ENCODE data around the gene TMEM208. TPM values are rescaled to one million over a fixed set of nuclear protein-coding genes. Genes with fewer than 3 reads are reported as not detected.
A peak's percentile ranks its signal among the peaks of the same experiment; 100 is the strongest.

Gene TMEM208
- total RNA-seq, 1 experiment from 2014 or later, result 38.7 TPM

GRCh38 chr16:67187175-67187890, 39.6 kb upstream of the TMEM208 start:
- peaks cover 6% of the 10 kb centered on the region for H3K36me3 ChIP-seq
- peaks cover 55% of the 10 kb centered on the region for H3K4me1 ChIP-seq (replicated peaks)
- peaks cover 3% of the 10 kb centered on the region; the same call in 1 of the 2 replicates for H3K9me3 ChIP-seq (replicated peaks)
- DNase-seq (ENCODE audit: low read depth in 1 of 2, low spot score in 2 of 2), result no peak
- no peaks in the 10 kb centered on the region for H3K27me3 ChIP-seq (replicated peaks)
- no peak overlapping the region for H3K4me3 ChIP-seq
- no peak overlapping the region for H3K27ac ChIP-seq

GRCh38 chr16:67188323-67188722, 38.6 kb upstream of the TMEM208 start:
- Histone ChIP-seq H3K36me3 (peaks cover 16% of the 10 kb centered on the region), H3K4me1 (replicated peaks) (peaks cover 55% of the 10 kb centered on the region), H3K9me3 (replicated peaks) (peaks cover 5% of the 10 kb centered on the region), H3K27me3 (replicated peaks) (no peaks in the 10 kb centered on the region), H3K4me3 (no peak overlapping the region), H3K27ac (no peak overlapping the region)
- DNase-seq (ENCODE audit: low read depth in 1 of 2, low spot score in 2 of 2), result no peak

GRCh38 chr16:67188798-67189197, 38.1 kb upstream of the TMEM208 start:
- H3K9me3 ChIP-seq (replicated peaks), result peaks cover 5% of the 10 kb centered on the region
- H3K27ac ChIP-seq, result no peak overlapping the region
- DNase-seq (ENCODE audit: low read depth in 1 of 2, low spot score in 2 of 2), result no peak
- peaks cover 60% of the 10 kb centered on the region for H3K4me1 ChIP-seq (replicated peaks)
- peaks cover 18% of the 10 kb centered on the region for H3K36me3 ChIP-seq
- H3K27me3 ChIP-seq (replicated peaks), result no peaks in the 10 kb centered on the region
- H3K4me3 ChIP-seq, result no peak overlapping the region

GRCh38 chr16:67190041-67190440, 36.9 kb upstream of the TMEM208 start, which contains the start of gene EXOC3L1:
EXOC3L1 (minus strand) TSS chr16:67190136; CDS start chr16:67189676, 460 bp downstream.
- no peak within 1 kb of the TSS for H3K4me3 ChIP-seq
- no peaks in the 10 kb centered on the region for H3K27me3 ChIP-seq (replicated peaks)
- no peak within 1 kb of the TSS for H3K27ac ChIP-seq
- peaks cover 30% of the 10 kb centered on the region for H3K36me3 ChIP-seq
- DNase-seq (ENCODE audit: low read depth in 1 of 2, low spot score in 2 of 2), result no peak
- peaks cover 5% of the 10 kb centered on the region for H3K9me3 ChIP-seq (replicated peaks)
- H3K4me1 ChIP-seq (replicated peaks), result peaks cover 49% of the 10 kb centered on the region

- no peaks in the 10 kb centered on the region for H3K27me3 ChIP-seq (replicated peaks)
- H3K9me3 ChIP-seq (replicated peaks), result peaks cover 5% of the 10 kb centered on the region
- H3K4me1 ChIP-seq (replicated peaks), result peaks cover 42% of the 10 kb centered on the region
- peaks cover 37% of the 10 kb centered on the region for H3K36me3 ChIP-seq
- no peak overlapping the region for H3K4me3 ChIP-seq
- H3K27ac ChIP-seq, result no peak overlapping the region
- peak in 1 of 2 experiments; percentile 29 for DNase-seq (ENCODE audit: low read depth in 1 of 2, low spot score in 2 of 2)
Observed at GRCh38 chr16:67190448-67191399, 36.2 kb upstream of the TMEM208 start.

GRCh38 chr16:67191411-67191994, 35.4 kb upstream of the TMEM208 start:
- H3K27ac ChIP-seq, result no peak overlapping the region

GRCh38 chr16:67191995-67192681, 34.8 kb upstream of the TMEM208 start, which contains the start of gene E2F4:
E2F4 (plus strand) TSS chr16:67192155; CDS start chr16:67192228, 73 bp downstream.
- peaks cover 5% of the 10 kb centered on the region for H3K9me3 ChIP-seq (replicated peaks)
- peak; percentile 78 to 91 for DNase-seq (ENCODE audit: low read depth in 1 of 2, low spot score in 2 of 2)
- peak within 1 kb of the TSS; percentile 52 for H3K27ac ChIP-seq
- peak within 1 kb of the TSS; percentile 93 for H3K4me3 ChIP-seq
- peaks cover 51% of the 10 kb centered on the region for H3K36me3 ChIP-seq
- peaks cover 28% of the 10 kb centered on the region for H3K4me1 ChIP-seq (replicated peaks)
- no peaks in the 10 kb centered on the region for H3K27me3 ChIP-seq (replicated peaks)

More at GRCh38 chr16:67191411-67191994, 35.4 kb upstream of the TMEM208 start:
- Histone ChIP-seq H3K36me3 (peaks cover 45% of the 10 kb centered on the region), H3K27me3 (replicated peaks) (no peaks in the 10 kb centered on the region), H3K4me1 (replicated peaks) (peaks cover 34% of the 10 kb centered on the region), H3K4me3 (peak overlapping the region; percentile 93), H3K9me3 (replicated peaks) (peaks cover 5% of the 10 kb centered on the region)
- no peak for DNase-seq (ENCODE audit: low read depth in 1 of 2, low spot score in 2 of 2)

GRCh38 chr16:67192781-67193361, 34.1 kb upstream of the TMEM208 start:
- Histone ChIP-seq H3K27ac (peak overlapping the region; percentile 52), H3K9me3 (replicated peaks) (peaks cover 5% of the 10 kb centered on the region), H3K4me1 (replicated peaks) (peaks cover 27% of the 10 kb centered on the region), H3K4me3 (peak overlapping the region; percentile 93), H3K36me3 (peaks cover 59% of the 10 kb centered on the region), H3K27me3 (replicated peaks) (no peaks in the 10 kb centered on the region)
- DNase-seq (ENCODE audit: low read depth in 1 of 2, low spot score in 2 of 2), result no peak

- Histone ChIP-seq H3K4me1 (replicated peaks) (peaks cover 27% of the 10 kb centered on the region), H3K27ac (no peak overlapping the region), H3K36me3 (peaks cover 65% of the 10 kb centered on the region), H3K9me3 (replicated peaks) (peaks cover 5% of the 10 kb centered on the region), H3K27me3 (replicated peaks) (no peaks in the 10 kb centered on the region), H3K4me3 (peak overlapping the region; percentile 93)
- DNase-seq (ENCODE audit: low read depth in 1 of 2, low spot score in 2 of 2), result no peak
Observed at GRCh38 chr16:67193536-67193935, 33.4 kb upstream of the TMEM208 start.

GRCh38 chr16:67194260-67194659, 32.7 kb upstream of the TMEM208 start:
- H3K27me3 ChIP-seq (replicated peaks), result no peaks in the 10 kb centered on the region
- no peak for DNase-seq (ENCODE audit: low read depth in 1 of 2, low spot score in 2 of 2)
- H3K4me1 ChIP-seq (replicated peaks), result peaks cover 27% of the 10 kb centered on the region
- no peak overlapping the region for H3K4me3 ChIP-seq
- H3K27ac ChIP-seq, result no peak overlapping the region
- peaks cover 71% of the 10 kb centered on the region for H3K36me3 ChIP-seq
- peaks cover 5% of the 10 kb centered on the region for H3K9me3 ChIP-seq (replicated peaks)

- Histone ChIP-seq H3K27me3 (replicated peaks) (no peaks in the 10 kb centered on the region), H3K27ac (no peak overlapping the region), H3K9me3 (replicated peaks) (peaks cover 5% of the 10 kb centered on the region), H3K4me1 (replicated peaks) (peaks cover 22% of the 10 kb centered on the region), H3K36me3 (peaks cover 82% of the 10 kb centered on the region), H3K4me3 (no peak overlapping the region)
- DNase-seq (ENCODE audit: low read depth in 1 of 2, low spot score in 2 of 2), result no peak
Observed at GRCh38 chr16:67195676-67196075, 31.3 kb upstream of the TMEM208 start.

GRCh38 chr16:67196881-67197280, 30.0 kb upstream of the TMEM208 start:
- no peak for DNase-seq (ENCODE audit: low read depth in 1 of 2, low spot score in 2 of 2)
- Histone ChIP-seq H3K9me3 (replicated peaks) (peaks cover 5% of the 10 kb centered on the region), H3K27me3 (replicated peaks) (no peaks in the 10 kb centered on the region), H3K27ac (no peak overlapping the region), H3K36me3 (peaks cover 91% of the 10 kb centered on the region), H3K4me3 (no peak overlapping the region), H3K4me1 (replicated peaks) (peaks cover 12% of the 10 kb centered on the region)

GRCh38 chr16:67197704-67198103, 29.2 kb upstream of the TMEM208 start:
- Histone ChIP-seq H3K36me3 (peaks cover 92% of the 10 kb centered on the region), H3K27ac (no peak overlapping the region), H3K27me3 (replicated peaks) (no peaks in the 10 kb centered on the region), H3K9me3 (replicated peaks) (no peaks in the 10 kb centered on the region; the same call in 1 of the 2 replicates), H3K4me1 (replicated peaks) (peaks cover 11% of the 10 kb centered on the region), H3K4me3 (no peak overlapping the region)
- DNase-seq (ENCODE audit: low read depth in 1 of 2, low spot score in 2 of 2), result no peak
